C4-2B (cell line): ENCODE results near the gene PLEKHG4.

ENCODE experiments used
- CTCF ChIP-seq: fragments of 450-650 bp; conservative IDR thresholded peaks from 2 replicates; pipeline ENCODE4 v1.5.1; 2017; ENCODE audit warnings: mild to moderate bottlenecking
- ZFX ChIP-seq: fragments of 450-650 bp; IDR thresholded peaks from 2 replicates; pipeline ENCODE4 v1.6.1; 2017

GRCh38 chr16:67312719-67313118 lies 33.4 kb downstream of the PLEKHG4 start:
- no peak for TF ChIP-seq CTCF
- no peak for TF ChIP-seq ZFX
